NCI-H524 (cell line): ENCODE results near the gene WHAMM.
"Not testable (repeated sequence)": the region's sequence is repeated elsewhere in the genome, so short reads cannot be mapped to it uniquely, and the experiment has no call there.

Experiments used
- DNase-seq, 2 experiments: peaks; one replicate each; lab custom pipeline; 2025; lab: John Stamatoyannopoulos, UW

Gene WHAMM, protein sequence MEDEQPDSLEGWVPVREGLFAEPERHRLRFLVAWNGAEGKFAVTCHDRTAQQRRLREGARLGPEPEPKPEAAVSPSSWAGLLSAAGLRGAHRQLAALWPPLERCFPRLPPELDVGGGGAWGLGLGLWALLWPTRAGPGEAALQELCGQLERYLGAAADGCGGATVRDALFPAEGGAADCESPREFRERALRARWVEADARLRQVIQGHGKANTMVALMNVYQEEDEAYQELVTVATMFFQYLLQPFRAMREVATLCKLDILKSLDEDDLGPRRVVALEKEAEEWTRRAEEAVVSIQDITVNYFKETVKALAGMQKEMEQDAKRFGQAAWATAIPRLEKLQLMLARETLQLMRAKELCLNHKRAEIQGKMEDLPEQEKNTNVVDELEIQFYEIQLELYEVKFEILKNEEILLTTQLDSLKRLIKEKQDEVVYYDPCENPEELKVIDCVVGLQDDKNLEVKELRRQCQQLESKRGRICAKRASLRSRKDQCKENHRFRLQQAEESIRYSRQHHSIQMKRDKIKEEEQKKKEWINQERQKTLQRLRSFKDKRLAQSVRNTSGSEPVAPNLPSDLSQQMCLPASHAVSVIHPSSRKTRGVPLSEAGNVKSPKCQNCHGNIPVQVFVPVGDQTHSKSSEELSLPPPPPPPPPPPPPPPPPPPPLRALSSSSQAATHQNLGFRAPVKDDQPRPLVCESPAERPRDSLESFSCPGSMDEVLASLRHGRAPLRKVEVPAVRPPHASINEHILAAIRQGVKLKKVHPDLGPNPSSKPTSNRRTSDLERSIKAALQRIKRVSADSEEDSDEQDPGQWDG

DNA sequence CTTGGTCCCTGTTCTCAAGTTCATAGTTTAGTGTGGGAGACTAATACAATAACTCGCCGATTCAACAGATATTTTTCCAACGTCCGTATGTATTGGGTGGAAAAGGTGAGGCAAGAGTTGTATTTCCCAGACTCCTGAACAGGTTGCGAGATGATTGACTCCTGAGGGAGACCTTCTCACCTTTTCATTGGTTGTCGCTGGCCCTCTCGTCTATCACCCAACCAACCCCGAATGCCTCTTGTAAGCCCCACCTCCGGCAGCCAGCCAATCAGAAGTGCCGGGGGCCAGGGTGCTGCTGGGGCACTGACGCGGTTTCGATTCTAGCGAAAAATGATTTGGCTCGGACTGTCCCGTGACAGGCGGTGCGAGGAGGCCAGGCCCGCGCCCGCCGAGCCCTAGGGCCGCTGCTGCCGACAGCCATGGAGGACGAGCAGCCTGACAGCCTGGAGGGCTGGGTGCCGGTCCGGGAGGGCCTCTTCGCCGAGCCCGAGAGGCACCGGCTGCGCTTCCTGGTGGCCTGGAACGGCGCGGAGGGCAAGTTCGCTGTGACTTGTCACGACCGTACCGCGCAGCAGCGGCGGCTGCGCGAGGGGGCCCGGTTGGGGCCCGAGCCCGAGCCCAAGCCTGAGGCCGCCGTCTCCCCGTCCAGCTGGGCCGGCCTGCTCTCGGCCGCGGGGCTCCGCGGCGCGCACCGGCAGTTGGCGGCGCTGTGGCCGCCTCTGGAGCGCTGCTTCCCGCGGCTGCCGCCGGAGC, at the start of gene WHAMM:
WHAMM (plus strand) TSS at position 321 of the 753 bp plus-strand sequence; CDS start at position 420, 99 bp downstream.
- peak; percentile 99 for DNase-seq

DNA sequence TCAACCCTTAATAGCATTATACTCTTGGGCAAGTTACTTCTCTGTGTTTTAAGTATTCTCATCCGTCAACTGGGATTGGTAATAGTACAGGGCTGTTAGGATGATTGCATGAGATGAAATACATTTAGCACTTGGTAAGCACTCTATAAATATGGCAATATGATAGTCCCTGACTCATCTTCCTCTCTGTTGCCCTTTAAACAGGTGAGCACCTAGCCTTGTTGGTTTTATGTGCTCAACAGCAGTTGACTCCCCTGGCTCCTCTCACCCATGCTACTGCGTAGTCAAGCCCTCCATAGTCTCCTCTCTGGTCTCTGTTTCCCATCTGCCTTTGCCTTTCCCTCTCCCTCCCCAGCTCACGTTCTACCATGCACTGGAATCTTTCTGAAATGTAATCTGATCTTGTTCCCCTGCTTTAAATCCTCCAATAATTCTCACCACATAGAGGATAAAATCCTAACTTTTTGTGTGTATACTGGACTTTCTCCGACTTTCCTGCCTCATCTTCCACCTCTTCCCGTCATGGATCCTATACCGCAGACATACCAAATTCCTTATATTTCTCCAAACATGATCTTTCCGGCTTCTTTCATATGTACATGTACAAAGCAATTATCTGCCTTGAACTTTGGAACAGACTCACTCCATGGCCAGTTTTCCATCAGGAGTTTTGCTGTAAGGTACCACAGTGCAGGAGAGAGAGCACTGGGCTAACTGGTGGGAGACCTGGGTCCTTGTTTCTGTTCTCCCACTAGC, 45.9 kb upstream of the WHAMM start:
- no peak for DNase-seq

DNA sequence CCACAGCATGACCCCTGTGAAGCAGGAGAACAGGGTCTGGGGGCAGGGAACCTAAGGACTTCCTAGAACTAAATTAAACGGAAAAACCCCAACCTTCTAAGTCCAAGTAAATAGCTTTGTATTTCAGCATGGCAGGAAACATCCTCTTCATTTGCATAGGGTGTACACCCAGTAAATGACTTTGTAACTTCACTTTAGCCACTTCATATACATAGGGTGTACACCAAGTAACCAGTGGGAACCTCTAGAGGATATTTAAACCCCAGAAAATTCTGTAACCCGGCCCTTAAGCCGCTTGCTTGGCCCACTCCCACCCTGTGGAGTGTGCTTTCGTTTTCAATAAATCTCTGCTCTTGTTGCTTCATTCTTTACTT, 45.3 kb upstream of the WHAMM start:
- no peak for DNase-seq

DNA sequence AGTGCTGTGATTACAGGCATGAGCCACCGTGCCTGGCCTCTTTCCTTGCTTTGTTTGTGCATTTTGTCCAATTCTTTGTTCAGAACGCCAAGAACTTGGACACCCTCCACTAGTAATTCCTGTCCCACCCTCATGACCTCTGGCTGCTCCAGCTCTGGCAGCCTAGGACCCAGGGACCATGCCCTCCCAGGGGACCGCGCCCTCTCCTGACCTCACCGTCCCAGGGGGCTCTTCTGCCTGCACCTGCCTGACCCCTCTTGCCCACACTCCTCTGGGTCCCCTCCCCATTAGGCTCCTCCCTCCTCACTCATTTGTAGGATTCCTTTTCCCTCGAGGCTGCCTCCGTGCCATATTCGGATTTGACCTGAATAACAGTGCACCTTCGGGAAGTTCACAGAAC, 44.7 kb upstream of the WHAMM start:
- DNase-seq, result no peak

DNA sequence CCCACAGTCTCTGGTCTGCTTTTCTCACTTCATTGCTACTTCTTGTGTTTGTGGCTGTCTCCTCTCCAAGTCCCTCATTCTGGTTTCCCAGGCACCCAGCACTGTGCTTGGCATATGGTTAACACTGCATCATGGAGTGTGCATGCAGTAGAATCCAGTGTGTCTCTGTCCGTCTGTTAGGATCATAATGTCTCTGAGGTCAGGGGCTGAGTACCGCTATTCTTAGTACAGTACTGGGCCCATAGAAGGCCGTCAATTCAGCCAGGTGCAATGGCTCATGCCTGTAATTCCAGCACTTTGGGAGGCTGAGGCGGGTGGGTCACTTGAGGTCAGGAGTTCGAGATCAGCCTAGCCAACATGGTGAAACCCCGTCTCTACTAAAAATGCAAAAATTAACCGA, 43.2 kb upstream of the WHAMM start:
- not testable (repeated sequence) for DNase-seq

DNA sequence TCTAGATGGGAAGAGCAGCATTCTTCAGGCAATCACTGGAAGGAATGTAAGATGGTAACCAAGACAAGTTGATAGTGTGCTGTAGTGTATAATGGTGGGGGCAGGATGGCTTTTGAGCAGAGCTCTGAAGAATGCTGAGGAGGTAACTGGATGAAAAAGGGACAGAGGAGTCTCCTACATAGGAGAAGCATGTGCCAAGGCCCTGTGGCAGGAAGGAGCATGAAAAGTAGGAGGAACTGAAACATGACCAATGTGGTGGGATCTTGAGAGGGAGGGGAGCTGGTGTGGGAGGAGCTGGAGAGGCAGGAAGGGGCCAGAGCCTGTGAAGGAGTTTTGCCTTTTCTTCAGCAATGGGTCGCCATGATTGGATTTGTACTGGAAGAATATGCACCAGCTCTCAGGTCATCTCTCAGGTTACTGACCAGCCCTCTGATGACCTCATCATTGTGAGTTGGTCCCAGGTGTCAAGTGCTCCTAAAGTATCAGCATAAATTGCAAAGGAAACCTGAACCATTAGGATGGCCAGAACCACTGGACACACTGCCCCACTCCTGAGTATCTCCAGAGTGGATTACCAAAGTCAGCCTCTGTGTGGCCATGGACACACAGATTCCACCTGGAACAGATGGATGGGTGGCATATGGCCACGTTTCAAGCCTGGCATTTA, 42.1 kb upstream of the WHAMM start:
- DNase-seq, result peak in 1 of 2 experiments; percentile 26

DNA sequence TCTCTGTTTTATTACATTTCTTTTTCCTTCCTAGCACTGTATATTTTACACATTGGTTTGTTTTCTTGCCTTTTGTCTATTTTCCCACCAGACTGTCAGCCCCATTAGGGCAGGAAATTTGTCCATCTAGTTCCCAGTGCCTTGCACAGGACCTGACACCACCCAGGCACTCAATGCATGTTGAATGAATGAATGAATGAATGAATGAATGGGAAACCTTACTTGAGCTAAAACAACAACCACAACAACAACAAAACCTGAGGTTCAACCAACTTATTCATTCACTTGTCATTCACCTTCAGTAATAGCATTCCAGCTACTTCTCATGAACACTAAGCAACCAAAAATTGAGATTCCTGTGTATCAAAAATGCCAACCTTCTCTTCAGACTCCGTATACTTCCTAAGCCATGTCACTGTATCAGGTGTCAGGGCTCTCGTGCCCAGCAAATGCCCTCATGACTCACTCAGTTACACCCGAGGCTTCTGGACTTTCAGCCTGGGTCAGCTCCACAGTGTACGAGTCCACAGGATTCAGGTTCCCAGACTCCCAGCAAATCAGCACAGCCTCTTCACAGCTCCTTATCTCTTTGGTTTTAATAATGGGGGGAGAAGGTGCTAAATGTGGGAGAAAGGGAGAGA, 40.9 kb upstream of the WHAMM start:
- no peak for DNase-seq

DNA sequence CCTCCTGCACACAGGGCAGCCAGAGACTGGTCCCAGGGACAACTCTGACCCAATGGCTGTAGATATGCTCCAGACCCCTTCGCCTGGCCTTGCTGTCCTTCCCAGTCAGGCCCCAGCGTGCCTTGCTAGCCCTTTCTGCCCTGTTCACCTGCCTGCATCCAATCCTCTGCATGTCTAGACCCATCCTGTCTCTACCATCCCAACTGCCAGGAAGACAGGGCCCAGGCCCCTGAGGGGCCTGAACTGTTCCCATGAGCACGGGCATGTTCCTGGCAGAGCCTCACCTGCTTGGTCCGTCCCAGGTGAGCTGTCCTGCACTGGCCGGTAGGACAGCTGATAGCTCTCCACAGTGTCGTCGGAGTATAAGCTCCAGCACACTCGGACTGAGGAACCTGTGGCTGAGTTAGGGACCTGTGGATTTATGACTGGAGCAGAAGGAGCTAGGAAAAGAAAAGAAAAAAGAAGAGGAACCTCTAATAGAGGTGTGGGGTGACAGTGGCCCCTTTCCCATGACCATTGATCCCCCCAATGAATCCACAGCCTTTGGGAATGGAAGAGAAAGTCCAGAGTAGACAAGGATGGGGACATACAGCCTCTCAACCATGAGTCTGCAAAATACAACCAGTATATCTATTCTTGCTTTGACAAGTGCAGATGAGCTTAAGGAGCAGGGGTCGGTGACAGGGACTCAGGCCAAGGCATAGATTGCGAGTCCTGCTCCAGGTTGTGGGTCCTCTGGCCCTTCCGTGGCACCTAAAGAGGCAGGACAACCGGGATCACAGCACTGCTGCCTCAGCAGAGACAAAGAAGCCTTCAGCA, 37.4 kb upstream of the WHAMM start:
- no peak for DNase-seq

DNA sequence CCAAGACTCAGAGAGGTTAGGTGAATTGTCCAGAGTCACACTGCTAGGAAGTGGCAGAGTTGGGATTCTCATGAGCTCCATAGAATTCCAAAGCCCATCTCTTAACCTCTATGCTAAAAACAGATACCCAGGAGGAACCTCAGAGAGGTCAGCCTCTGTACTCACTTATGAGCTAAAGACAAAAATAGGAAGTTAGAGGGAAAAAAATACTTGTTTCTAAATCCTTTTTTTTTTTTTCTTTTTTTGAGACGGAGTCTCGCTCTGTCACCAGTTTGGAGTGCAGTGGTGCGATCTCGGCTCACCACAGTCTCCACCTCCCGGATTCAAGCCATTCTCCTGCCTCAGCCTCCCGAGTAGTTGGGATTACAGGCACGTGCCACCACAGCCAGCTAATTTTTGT, 34.9 kb upstream of the WHAMM start:
- no peak for DNase-seq

DNA sequence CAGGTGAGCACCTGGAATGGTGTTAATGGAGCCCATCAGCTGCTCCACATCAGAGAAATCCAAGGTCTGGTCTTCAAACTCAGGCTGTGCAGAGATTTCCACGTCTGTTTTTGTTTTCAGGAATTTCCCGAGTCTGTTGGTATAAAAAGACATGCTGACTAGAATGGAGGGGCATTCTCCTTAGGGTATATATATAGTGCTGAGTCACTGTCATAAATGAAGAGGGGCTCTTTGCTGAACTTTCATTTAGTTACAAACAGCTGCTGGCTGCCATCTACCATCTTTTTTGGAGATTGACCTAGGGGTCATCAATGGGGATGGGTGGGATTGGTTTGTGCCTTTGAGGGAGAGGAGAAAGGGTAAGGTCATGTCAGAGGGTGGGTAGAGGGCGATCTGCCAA, 30.7 kb upstream of the WHAMM start:
- DNase-seq, result no peak

DNA sequence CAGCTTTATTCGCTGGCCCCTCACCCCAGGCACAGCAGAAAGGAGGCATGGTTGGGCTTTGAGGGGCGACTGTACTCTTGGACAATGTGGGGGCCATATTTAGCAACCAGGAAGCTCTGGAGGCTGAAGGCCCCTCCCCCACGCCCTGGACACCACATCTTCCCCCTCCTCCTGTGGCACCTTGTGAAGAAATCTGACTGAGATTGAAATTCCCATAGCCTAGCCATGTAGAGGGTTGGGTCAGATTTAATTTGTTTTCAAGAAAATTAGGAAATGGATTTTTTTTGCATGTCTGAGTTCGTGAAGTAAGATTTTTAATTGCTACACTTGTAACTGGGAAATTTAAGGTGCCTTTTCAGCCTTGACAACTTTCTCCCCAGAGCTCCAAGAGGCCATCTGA, 28.1 kb upstream of the WHAMM start:
- DNase-seq, result no peak

DNA sequence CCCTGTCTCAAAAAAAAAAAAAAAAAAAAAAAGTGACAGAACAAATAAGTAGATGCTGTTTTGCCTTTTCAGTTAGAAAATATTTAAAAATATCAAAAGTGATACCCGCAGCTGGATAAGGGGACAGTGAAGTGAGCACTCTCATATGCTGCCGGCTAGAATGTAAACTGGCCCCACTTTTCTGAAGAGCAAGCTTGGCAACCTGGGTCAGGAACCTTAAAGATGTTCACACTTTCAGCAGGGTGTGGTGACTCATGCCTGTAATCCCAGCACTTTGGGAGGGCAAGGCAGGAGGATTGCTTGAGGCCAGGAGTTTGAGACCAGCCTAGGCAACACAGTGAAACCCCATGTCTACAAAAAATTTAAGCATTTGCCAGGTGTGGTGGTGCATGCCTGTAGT, 20.9 kb upstream of the WHAMM start:
- DNase-seq, result no peak

DNA sequence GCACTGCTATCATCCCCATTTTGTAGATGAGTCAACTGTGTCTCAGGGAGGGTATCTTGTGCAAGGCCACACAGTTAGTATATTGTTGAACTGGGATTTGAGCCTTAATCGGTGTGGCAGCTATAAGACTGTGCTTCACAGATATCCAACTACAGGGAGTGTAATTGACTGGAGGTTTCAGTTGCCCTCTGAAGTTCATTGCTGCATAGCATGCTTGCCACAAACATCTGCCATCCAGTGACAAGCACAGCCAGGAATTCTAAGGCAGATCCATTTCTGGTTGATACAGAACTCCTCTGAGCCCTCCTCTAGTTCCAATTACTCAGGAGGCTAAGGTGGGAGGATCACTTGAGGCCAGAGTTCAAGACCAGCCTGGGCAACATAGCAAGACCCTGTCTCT, 19.9 kb upstream of the WHAMM start:
- DNase-seq, result no peak

DNA sequence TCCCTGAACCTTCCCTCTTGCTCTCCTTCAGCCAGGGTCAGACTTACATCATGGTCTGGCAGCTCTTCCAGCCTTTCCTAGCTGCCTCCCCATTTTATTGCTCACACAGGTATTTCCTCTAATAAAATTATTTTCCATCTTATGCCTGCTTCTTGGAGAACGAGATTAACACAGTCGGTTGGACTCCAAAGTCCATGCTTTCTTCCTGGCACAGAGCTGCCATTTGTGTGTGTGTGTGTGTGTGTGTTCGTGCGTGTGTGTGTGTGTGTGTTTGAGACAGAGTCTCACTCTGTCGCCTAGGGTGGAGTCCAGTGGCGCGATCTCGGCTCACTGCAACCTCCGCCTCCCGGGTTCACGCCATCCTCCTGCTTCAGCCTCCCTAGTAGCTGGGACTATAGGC, 19.1 kb upstream of the WHAMM start:
- DNase-seq, result no peak

DNA sequence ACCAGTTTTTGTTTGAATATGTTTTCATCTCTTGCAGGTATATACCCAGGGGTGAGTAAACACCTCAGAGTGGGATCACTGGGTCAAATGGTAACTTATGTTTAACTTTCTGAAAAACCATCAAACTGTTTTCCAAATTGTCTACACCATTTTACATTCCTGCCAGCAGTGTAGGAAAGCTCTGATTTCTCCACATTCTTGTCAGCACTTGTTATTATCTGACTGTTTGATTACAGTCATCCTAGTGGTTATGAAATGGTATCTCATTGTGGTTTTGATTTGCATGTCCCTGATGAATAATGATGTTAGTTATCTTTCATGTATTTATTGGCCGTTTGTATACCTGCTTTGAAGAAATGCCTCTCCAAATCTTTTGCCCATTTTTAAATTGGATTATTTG, 17.4 kb upstream of the WHAMM start:
- no peak for DNase-seq

DNA sequence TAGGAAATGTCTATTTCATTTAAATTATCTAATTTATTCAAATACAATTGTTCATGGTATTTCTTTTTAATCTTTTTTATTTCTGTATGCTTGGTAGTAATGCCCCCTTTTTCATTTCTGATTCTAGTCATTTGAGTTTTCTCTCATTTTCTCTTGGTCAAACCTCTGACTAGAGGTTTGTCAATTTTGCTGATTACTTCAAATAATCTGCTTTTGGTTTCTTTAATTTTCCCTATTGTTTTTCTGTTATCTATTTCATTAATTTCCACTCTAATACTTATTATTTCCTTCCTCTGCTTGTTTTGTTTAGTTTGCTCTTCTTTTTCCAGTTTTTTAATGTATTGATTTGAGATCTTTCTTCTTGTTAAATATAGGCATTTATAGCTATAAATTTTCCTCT, 15.7 kb upstream of the WHAMM start:
- DNase-seq, result no peak

DNA sequence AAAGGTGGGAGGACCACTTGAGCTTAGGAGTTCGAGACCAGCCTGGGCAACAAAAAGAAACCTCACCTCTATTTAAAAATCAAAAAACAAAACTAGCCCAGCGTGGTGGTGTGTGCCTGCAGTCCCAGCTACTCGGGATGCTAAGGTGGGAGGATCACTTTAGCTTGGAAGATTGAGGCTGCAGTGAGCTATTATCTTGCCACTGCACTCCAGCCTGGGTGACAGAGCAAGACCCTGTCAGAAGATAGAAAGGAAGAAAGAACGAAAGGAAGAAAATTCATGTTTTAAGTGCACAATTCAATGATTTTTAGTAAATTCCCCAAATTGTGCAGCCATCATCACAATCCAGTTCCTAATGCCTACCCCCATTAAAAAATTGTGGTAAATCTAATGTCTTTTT, 11.3 kb upstream of the WHAMM start:
- no peak for DNase-seq

DNA sequence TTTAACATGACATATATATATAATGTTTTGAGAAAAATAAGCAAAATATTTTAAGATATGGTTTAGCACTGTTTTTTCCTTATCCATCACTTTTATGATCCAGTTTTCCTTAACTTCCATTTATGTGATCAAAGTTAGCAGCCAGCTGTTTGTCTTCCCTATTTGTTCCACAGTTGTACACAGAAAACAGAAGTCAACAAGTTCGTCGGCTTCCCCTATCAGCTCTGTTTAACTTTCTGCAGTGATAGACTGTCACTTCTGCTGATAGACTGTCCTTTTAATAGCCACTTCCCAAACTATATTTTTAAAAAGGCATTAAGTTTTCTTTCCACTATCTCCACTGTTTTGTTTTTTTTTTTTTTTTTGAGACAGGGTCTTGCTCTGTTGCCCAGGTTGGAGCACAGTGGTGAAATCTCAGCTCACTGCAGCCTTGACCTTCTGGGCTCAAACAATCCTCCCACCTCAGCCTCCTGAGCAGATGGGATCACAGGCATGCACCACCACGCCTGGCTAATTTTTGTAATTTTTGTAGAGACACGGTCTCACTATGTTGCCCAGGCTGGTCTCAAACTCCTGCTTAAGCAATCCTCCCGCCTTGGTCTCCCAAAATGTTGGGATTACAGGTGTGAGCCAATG, 10.8 kb upstream of the WHAMM start:
- no peak for DNase-seq

DNA sequence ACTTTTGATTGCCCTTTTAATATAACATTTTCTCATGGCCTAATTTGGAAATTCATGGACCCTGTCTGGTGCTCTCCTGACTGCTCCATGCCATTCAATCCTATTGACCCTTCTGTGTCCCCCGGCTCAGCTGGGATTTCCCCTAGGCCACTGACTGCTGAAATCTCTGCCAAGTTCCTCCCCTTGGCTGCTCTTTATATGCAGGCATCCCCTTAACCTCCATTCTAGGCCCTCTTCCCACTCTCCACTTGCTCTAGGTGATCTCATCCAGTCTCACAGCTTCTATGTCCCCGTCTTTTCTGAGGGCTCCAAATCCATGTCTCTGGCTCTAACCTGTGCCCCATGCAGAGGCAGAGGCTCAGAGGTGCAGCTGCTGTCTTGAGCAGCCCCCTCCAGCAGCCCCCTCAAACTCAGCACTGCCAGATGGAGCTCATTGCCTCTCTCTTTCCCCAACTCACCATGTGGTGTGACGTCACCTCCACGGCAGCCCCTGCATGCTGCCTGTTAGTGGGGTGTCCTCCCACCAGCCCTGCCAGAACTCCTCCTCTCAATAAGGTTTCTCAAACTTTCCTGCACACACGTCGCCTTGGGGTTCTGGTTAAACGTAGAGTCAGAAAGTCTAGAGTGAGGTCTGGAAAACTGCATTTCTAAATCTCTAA, 10.1 kb upstream of the WHAMM start:
- DNase-seq, result no peak
